NCI-H345 treated with DMSO at 0.1 percent for 48 hours (cell line): Measurements from ENCODE around the gene STX2.
"Not testable (repeated sequence)": the region's sequence is repeated elsewhere in the genome, so short reads cannot be mapped to it uniquely, and the experiment has no call there.

Source experiments
- DNase-seq: peaks from one replicate; lab custom pipeline; 2025; ENCODE audit not compliant: unreplicated experiment; lab: John Stamatoyannopoulos, UW

Gene STX2

GRCh38 chr12:130838951-130839769 lies at the start of gene STX2:
Gene STX2 (minus strand): TSS chr12:130839250. CDS start chr12:130839099, 151 bp downstream.
- peak; percentile 63 for DNase-seq

GRCh38 chr12:130887190-130887589 lies 48.1 kb upstream of the STX2 start:
- DNase-seq: not testable (repeated sequence)

- no peak for DNase-seq
These were observed 42.5 kb upstream of the STX2 start for GRCh38 chr12:130881548-130881947.

- no peak for DNase-seq
These were observed 42.0 kb upstream of the STX2 start for GRCh38 chr12:130881046-130881445.

- DNase-seq: no peak
These were observed 41.4 kb upstream of the STX2 start for GRCh38 chr12:130880411-130880885.

- no peak for DNase-seq
These were observed 40.8 kb upstream of the STX2 start for GRCh38 chr12:130879781-130880389.

- DNase-seq: no peak
These were observed 40.2 kb upstream of the STX2 start for GRCh38 chr12:130879212-130879686.

- no peak for DNase-seq
These were observed 39.4 kb upstream of the STX2 start for GRCh38 chr12:130878193-130879185.

GRCh38 chr12:130877333-130877732 lies 38.3 kb upstream of the STX2 start:
- no peak for DNase-seq

GRCh38 chr12:130876758-130877157 lies 37.7 kb upstream of the STX2 start:
- DNase-seq: no peak

GRCh38 chr12:130876297-130876696 lies 37.2 kb upstream of the STX2 start:
- no peak for DNase-seq

GRCh38 chr12:130875708-130876107 lies 36.7 kb upstream of the STX2 start:
- not testable (repeated sequence) for DNase-seq

GRCh38 chr12:130875193-130875592 lies 36.1 kb upstream of the STX2 start:
- DNase-seq: no peak

- DNase-seq: no peak
These were observed 35.6 kb upstream of the STX2 start for GRCh38 chr12:130874696-130875095.

GRCh38 chr12:130873825-130874224 lies 34.8 kb upstream of the STX2 start:
- no peak for DNase-seq

- DNase-seq: no peak
These were observed 34.2 kb upstream of the STX2 start for GRCh38 chr12:130873106-130873795.

- no peak for DNase-seq
These were observed 33.4 kb upstream of the STX2 start for GRCh38 chr12:130872179-130873096.

GRCh38 chr12:130871286-130872178 lies 32.5 kb upstream of the STX2 start, which contains the start of gene RAN:
Gene RAN (plus strand): TSS chr12:130872066. CDS start chr12:130872594, 528 bp downstream.
- peak; percentile 75 for DNase-seq
